Lung microvascular endothelial cell (primary cell): ENCODE data around the gene IL32. TPM values are rescaled to one million over a fixed set of nuclear protein-coding genes. Genes with fewer than 3 reads are reported as not detected.
A peak's percentile ranks its signal among the peaks of the same experiment; 100 is the strongest.

Experiments used
- DNase-seq, 2 donors: peaks; one replicate each; pipeline versions ENCODE4 v3.0.0 to v3.0.0-alpha.2; 2010; ENCODE audit warnings: low read depth in 2 of 2
- total RNA-seq: library from RNA; depleted of rRNA; stranded (reverse); fragments of >200 nt; gene quantifications from 2 replicates; pipeline ENCODE4 v1.2.1, GENCODE V29; 2014

Gene IL32
- 26.2 and 36.6 TPM in 2 replicates for total RNA-seq

- DNase-seq = peak; percentile 81 to 91
These were observed at the start of gene IL32 for GRCh38 chr16:3065069-3065741. Gene IL32 (plus strand): TSS chr16:3065640. CDS start chr16:3065812, 172 bp downstream.

- no peak for DNase-seq
These were observed 49.4 kb upstream of the IL32 start for GRCh38 chr16:3015865-3016521.

GRCh38 chr16:3017344-3017743 lies 48.1 kb upstream of the IL32 start:
- no peak for DNase-seq

GRCh38 chr16:3017794-3018506 lies 47.5 kb upstream of the IL32 start, which contains the start of gene CLDN6:
Gene CLDN6 (minus strand): TSS chr16:3018183. CDS start chr16:3016021, 2,162 bp downstream.
- no peak for DNase-seq

- no peak for DNase-seq
These were observed 45.7 kb upstream of the IL32 start for GRCh38 chr16:3019594-3020246.

- DNase-seq = peak; percentile 78 to 79
These were observed 45.2 kb upstream of the IL32 start, which contains the start of gene TNFRSF12A for GRCh38 chr16:3020247-3020603. Gene TNFRSF12A (plus strand): TSS chr16:3020368. CDS start chr16:3020398, 30 bp downstream.

GRCh38 chr16:3020604-3021448 lies 44.6 kb upstream of the IL32 start:
- peak; percentile 87 to 91 for DNase-seq

- peak in 1 of 2 donors; percentile 77 for DNase-seq
These were observed 43.8 kb upstream of the IL32 start for GRCh38 chr16:3021449-3022207.

- DNase-seq = peak; percentile 82 to 95
These were observed 43.2 kb upstream of the IL32 start for GRCh38 chr16:3022208-3022683.

- DNase-seq = no peak
These were observed 42.6 kb upstream of the IL32 start for GRCh38 chr16:3022684-3023414.

- no peak for DNase-seq
These were observed 42.1 kb upstream of the IL32 start for GRCh38 chr16:3023415-3023668.

- peak; percentile 99 for DNase-seq
These were observed 41.6 kb upstream of the IL32 start, which contains the start of the genes HCFC1R1 and THOC6 for GRCh38 chr16:3023669-3024478. Gene HCFC1R1 (minus strand): TSS chr16:3023942. CDS start chr16:3023941, 1 bp downstream. Gene THOC6 (plus strand): TSS chr16:3024035. CDS start chr16:3024327, 292 bp downstream.

- no peak for DNase-seq
These were observed 40.1 kb upstream of the IL32 start for GRCh38 chr16:3025032-3026002.

GRCh38 chr16:3026003-3026378 lies 39.4 kb upstream of the IL32 start:
- DNase-seq = no peak

GRCh38 chr16:3026609-3027488 lies 38.6 kb upstream of the IL32 start:
- DNase-seq = no peak

- no peak for DNase-seq
These were observed 38.0 kb upstream of the IL32 start for GRCh38 chr16:3027489-3027795.
